Activated CD8-positive, alpha-beta T cell treated with anti-CD3 and anti-CD28 coated beads for 36 hours (primary cell): Measurements from ENCODE around the gene ZNF467. TPM values are rescaled to one million over a fixed set of nuclear protein-coding genes. Genes with fewer than 3 reads are reported as not detected.

Experiments used
- ATAC-seq: fragments of 200-7000 bp; cut with Tn5 transposase; one replicate; pipeline ENCODE4 v1.10.0; 2021; ENCODE audit warnings: mild to moderate bottlenecking, moderate library complexity
- CTCF ChIA-PET: fragments of 350-600 bp; sonication (Branson Sonifier 250); formaldehyde crosslinking; loops from one replicate; lab custom pipeline; 2021; ENCODE audit warnings: antibody characterized with exemption; lab: Charles Lee
- POLR2A ChIA-PET: fragments of 350-600 bp; sonication (Branson Sonifier 250); formaldehyde crosslinking; loops from one replicate; lab custom pipeline; 2021; ENCODE audit warnings: antibody characterized with exemption; lab: Charles Lee
- DNase-seq: peaks from one replicate; pipeline ENCODE4 v3.0.0-alpha.2; 2020
- H3K27ac Mint-ChIP-seq: one replicate; pipeline ENCODE4 v1.8.0; 2021; ENCODE audit warnings: mild to moderate bottlenecking, mixed read lengths
- H3K27me3 Mint-ChIP-seq: one replicate; pipeline ENCODE4 v1.8.0; 2021; ENCODE audit warnings: mixed read lengths
- H3K36me3 Mint-ChIP-seq: one replicate; pipeline ENCODE4 v1.8.0; 2021; ENCODE audit warnings: low read depth, mixed read lengths
- H3K4me1 Mint-ChIP-seq: one replicate; pipeline ENCODE4 v1.8.0; 2021; ENCODE audit warnings: low read depth, mixed read lengths
- H3K4me3 Mint-ChIP-seq: one replicate; pipeline ENCODE4 v1.8.0; 2021; ENCODE audit warnings: mild to moderate bottlenecking, moderate library complexity, mixed read lengths
- H3K9me3 Mint-ChIP-seq: one replicate; pipeline ENCODE4 v1.8.0; 2021; ENCODE audit warnings: mixed read lengths
- CTCF ChIP-seq: fragments of 200-600 bp; IDR thresholded peaks from one replicate; pipeline ENCODE4 v1.8.0; 2022; ENCODE audit warnings: antibody characterized with exemption, mild to moderate bottlenecking
- intact Hi-C: fragments of 100-400 bp; cut with micrococcal nuclease; formaldehyde crosslinking; loops from one replicate; pipeline ENCODE4 v1.10.0; 2022
- total RNA-seq, 2 experiments: library from RNA; stranded (reverse); gene quantifications; one replicate each; pipeline ENCODE4 v1.2.3, GENCODE V29; 2021

ZNF467 gene
- total RNA-seq, 2 experiments from 2014 or later: 0.09 TPM; not detected in 1

GRCh38 chr7:149776848-149777407, 3.5 kb upstream of the ZNF467 start:
- Mint-ChIP-seq H3K4me3 (no peak overlapping the region), H3K4me1 (peaks cover 7% of the 10 kb centered on the region), H3K36me3 (no peaks in the 10 kb centered on the region), H3K9me3 (no peaks in the 10 kb centered on the region), H3K27ac (no peak overlapping the region), H3K27me3 (peaks cover 11% of the 10 kb centered on the region)
- POLR2A ChIA-PET: no interaction called here
- DNase-seq: no peak
- no peak for ATAC-seq
- TF ChIP-seq CTCF: no peak
- intact Hi-C loops: no loop called here
- CTCF ChIA-PET: no interaction called here

- DNase-seq (no peak), ATAC-seq (no peak)
- H3K36me3 Mint-ChIP-seq: no peaks in the 10 kb centered on the region
- peaks cover 11% of the 10 kb centered on the region for H3K27me3 Mint-ChIP-seq
- POLR2A ChIA-PET: interaction anchor here (0.9 kb wide), 1 partner anchor 40 kb away, joined by 3 read pairs; no protein-coding TSS in a partner anchor
- H3K4me1 Mint-ChIP-seq: peaks cover 8% of the 10 kb centered on the region
- CTCF ChIA-PET: no interaction called here
- TF ChIP-seq CTCF: no peak
- H3K27ac Mint-ChIP-seq: no peak overlapping the region
- no peak overlapping the region for H3K4me3 Mint-ChIP-seq
- H3K9me3 Mint-ChIP-seq: no peaks in the 10 kb centered on the region
- intact Hi-C loops: no loop called here
Measured at GRCh38 chr7:149776289-149776688, 2.9 kb upstream of the ZNF467 start.

DNA sequence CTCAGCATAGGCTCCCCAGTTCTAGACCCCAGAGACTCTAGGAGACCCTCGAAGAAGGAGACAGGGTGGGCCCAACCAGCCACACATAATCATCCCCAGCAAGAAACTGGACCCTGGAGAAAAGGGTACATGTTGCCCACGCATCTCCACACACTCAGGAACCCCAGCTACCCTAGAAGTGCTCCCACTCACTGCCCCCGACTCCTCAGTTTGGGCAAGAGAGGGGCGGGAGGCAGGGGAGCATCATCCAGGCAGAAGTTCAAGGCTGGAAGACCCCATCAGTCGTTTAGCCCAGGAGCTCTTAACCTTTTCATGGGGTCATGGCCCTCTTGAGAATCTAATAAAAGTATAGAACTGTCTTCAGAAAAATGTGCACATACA, 1.8 kb upstream of the ZNF467 start:
- H3K4me3 Mint-ChIP-seq: no peak overlapping the region
- peaks cover 12% of the 10 kb centered on the region for H3K4me1 Mint-ChIP-seq
- no peak for DNase-seq
- no peak for ATAC-seq
- H3K36me3 Mint-ChIP-seq: no peaks in the 10 kb centered on the region
- no peak for TF ChIP-seq CTCF
- ChIA-PET CTCF (interaction anchor here (1.8 kb wide), 1 partner anchor 33 kb away, joined by 4 read pairs; no protein-coding TSS in a partner anchor), POLR2A (interaction anchor here (0.9 kb wide), 1 partner anchor 39 kb away, joined by 3 read pairs; no protein-coding TSS in a partner anchor)
- H3K27me3 Mint-ChIP-seq: peaks cover 11% of the 10 kb centered on the region
- no peak overlapping the region for H3K27ac Mint-ChIP-seq
- H3K9me3 Mint-ChIP-seq: no peaks in the 10 kb centered on the region
- intact Hi-C loops: no loop called here

- Mint-ChIP-seq H3K4me3 (peak overlapping the region; percentile 24), H3K36me3 (no peaks in the 10 kb centered on the region), H3K27ac (no peak overlapping the region), H3K9me3 (no peaks in the 10 kb centered on the region), H3K27me3 (peaks cover 11% of the 10 kb centered on the region), H3K4me1 (peaks cover 12% of the 10 kb centered on the region)
- no peak for ATAC-seq
- no peak for TF ChIP-seq CTCF
- ChIA-PET CTCF (interaction anchor here (1.8 kb wide), 1 partner anchor 32 kb away, joined by 4 read pairs; no protein-coding TSS in a partner anchor), POLR2A (interaction anchor here (0.6 kb wide), 2 partner anchors 8 to 27 kb away, joined by 3 read pairs; no protein-coding TSS in a partner anchor)
- no peak for DNase-seq
- intact Hi-C loops: no loop called here
Measured at GRCh38 chr7:149774237-149775175, 1.1 kb upstream of the ZNF467 start.
